ENCODE results near the gene ENOX1. TPM values are rescaled to one million over a fixed set of nuclear protein-coding genes. Genes with fewer than 3 reads are reported as not detected.

Gene ENOX1
- total RNA-seq, 2 donors from 2014 or later = 0.33 TPM; not detected in 1

- 50 to 52% methylated on average over 1 to 2 of the region's 2 CpGs for WGBS, 2 experiments (ENCODE audit: insufficient coverage in 1 of 2, insufficient read length in 1 of 2)
- TF ChIP-seq CTCF (conservative IDR thresholded peaks at IDR 0.05) = no peak
- Mint-ChIP-seq H3K27me3 (ENCODE audit: insufficient read depth) (no peaks in the 10 kb centered on the region), H3K36me3 (ENCODE audit: low read depth) (no peaks in the 10 kb centered on the region), H3K27ac (no peak overlapping the region), H3K4me1 (peaks cover 17% of the 10 kb centered on the region), H3K9me3 (no peaks in the 10 kb centered on the region), H3K4me3 (no peak overlapping the region)
- Histone ChIP-seq H3K4me1 (ENCODE audit: control insufficient read depth, insufficient read depth, low read length) (peaks cover 5% of the 10 kb centered on the region), H3K27me3 (ENCODE audit: control insufficient read depth, insufficient read depth, low read length, poor library complexity, severe bottlenecking) (no peaks in the 10 kb centered on the region), H3K4me3 (ENCODE audit: low read length) (no peak overlapping the region), H3K36me3 (ENCODE audit: control insufficient read depth, insufficient read depth, low read length) (no peaks in the 10 kb centered on the region), H3K9ac (ENCODE audit: extremely low read depth, low read length, poor library complexity, severe bottlenecking) (no peak overlapping the region), H3K9me3 (ENCODE audit: control insufficient read depth, low read length) (no peaks in the 10 kb centered on the region), H3K27ac (ENCODE audit: low read depth, low read length) (no peak overlapping the region)
- no peak for DNase-seq
Measured at GRCh38 chr13:43279696-43280095, 507.1 kb downstream of the ENOX1 start.

- 89% methylated on average over 1 of the region's 1 CpG; no CpG with 5 or more reads in 1 of the 2 experiments for WGBS, 2 experiments (ENCODE audit: insufficient coverage in 1 of 2, insufficient read length in 1 of 2)
Measured at GRCh38 chr13:43278127-43278526, 508.6 kb downstream of the ENOX1 start.

GRCh38 chr13:43277142-43277541 is 509.6 kb downstream of the ENOX1 start:
- TF ChIP-seq CTCF (conservative IDR thresholded peaks at IDR 0.05) = no peak
- no peaks in the 10 kb centered on the region for H3K9me3 ChIP-seq (ENCODE audit: control insufficient read depth, low read length)
- H3K36me3 ChIP-seq (ENCODE audit: control insufficient read depth, insufficient read depth, low read length) = no peaks in the 10 kb centered on the region
- Mint-ChIP-seq H3K9me3 (no peaks in the 10 kb centered on the region), H3K4me1 (peaks cover 22% of the 10 kb centered on the region), H3K36me3 (ENCODE audit: low read depth) (no peaks in the 10 kb centered on the region), H3K4me3 (no peak overlapping the region), H3K27me3 (ENCODE audit: insufficient read depth) (no peaks in the 10 kb centered on the region), H3K27ac (no peak overlapping the region)
- no peak overlapping the region for H3K27ac ChIP-seq (ENCODE audit: low read depth, low read length)
- no peak overlapping the region for H3K9ac ChIP-seq (ENCODE audit: extremely low read depth, low read length, poor library complexity, severe bottlenecking)
- peaks cover 5% of the 10 kb centered on the region for H3K4me1 ChIP-seq (ENCODE audit: control insufficient read depth, insufficient read depth, low read length)
- H3K4me3 ChIP-seq (ENCODE audit: low read length) = no peak overlapping the region
- no peak for DNase-seq
- no peaks in the 10 kb centered on the region for H3K27me3 ChIP-seq (ENCODE audit: control insufficient read depth, insufficient read depth, low read length, poor library complexity, severe bottlenecking)
- WGBS, 2 experiments (ENCODE audit: insufficient coverage in 1 of 2, insufficient read length in 1 of 2) = 87 to 100% methylated on average over 1 to 3 of the region's 3 CpGs

More at GRCh38 chr13:43278127-43278526, 508.6 kb downstream of the ENOX1 start:
- Mint-ChIP-seq H3K4me3 (no peak overlapping the region), H3K36me3 (ENCODE audit: low read depth) (no peaks in the 10 kb centered on the region), H3K4me1 (peaks cover 17% of the 10 kb centered on the region), H3K27me3 (ENCODE audit: insufficient read depth) (no peaks in the 10 kb centered on the region), H3K9me3 (no peaks in the 10 kb centered on the region), H3K27ac (no peak overlapping the region)
- DNase-seq = no peak
- Histone ChIP-seq H3K36me3 (ENCODE audit: control insufficient read depth, insufficient read depth, low read length) (no peaks in the 10 kb centered on the region), H3K27me3 (ENCODE audit: control insufficient read depth, insufficient read depth, low read length, poor library complexity, severe bottlenecking) (no peaks in the 10 kb centered on the region), H3K9ac (ENCODE audit: extremely low read depth, low read length, poor library complexity, severe bottlenecking) (no peak overlapping the region), H3K4me3 (ENCODE audit: low read length) (no peak overlapping the region), H3K4me1 (ENCODE audit: control insufficient read depth, insufficient read depth, low read length) (peaks cover 5% of the 10 kb centered on the region), H3K27ac (ENCODE audit: low read depth, low read length) (no peak overlapping the region), H3K9me3 (ENCODE audit: control insufficient read depth, low read length) (no peaks in the 10 kb centered on the region)
- TF ChIP-seq CTCF (conservative IDR thresholded peaks at IDR 0.05) = no peak

Data from endodermal cell (in vitro differentiated cells).